SU-DHL-6 (cell line): ENCODE results near the gene GOLGA1.

Experiments used
- CTCF ChIP-seq: fragments of 200-600 bp; sonication (generic); IDR thresholded peaks from one replicate; pipeline ENCODE4 v1.5.1; 2017; ENCODE audit warnings: antibody characterized with exemption, mild to moderate bottlenecking, low read length, moderate library complexity; ENCODE audit not compliant: insufficient read depth, poor library complexity, severe bottlenecking
- EZH2phosphoT487 ChIP-seq: fragments of 200-600 bp; sonication (generic), shearing (Covaris generic); conservative IDR thresholded peaks from 2 replicates; pipeline ENCODE4 v1.6.1; 2018; ENCODE audit warnings: mild to moderate bottlenecking, antibody characterized with exemption, low read length, moderate library complexity, mixed read lengths

- TF ChIP-seq CTCF = no peak
- no peak for TF ChIP-seq EZH2phosphoT487
Measured at GRCh38 chr9:124934290-124934689, 6.6 kb downstream of the GOLGA1 start.
